GM13977 (cell line): ENCODE data around the gene PTGDR2.

Source experiments
- DNase-seq: peaks from one replicate; pipeline ENCODE4 v3.0.0; 2012; ENCODE audit warnings: low spot score
- CTCF ChIP-seq: IDR thresholded peaks from 2 replicates; pipeline ENCODE4 v1.5.1; 2012; ENCODE audit warnings: mild to moderate bottlenecking, control low read depth; ENCODE audit not compliant: insufficient read depth; ENCODE audit errors: extremely low read depth, missing control alignments
- in situ Hi-C: fragments of 300-500 bp; cut with MboI; formaldehyde crosslinking; loops from one replicate; pipeline ENCODE4 v1.12.0; 2022; ENCODE audit warnings: low sequenced_read_pairs, low pct_unique_long_range_greater_than_20kb, mixed read lengths, inconsistent platforms; ENCODE audit not compliant: unreplicated experiment

Gene PTGDR2

GRCh38 chr11:60874421-60875365 is 18.9 kb upstream of the PTGDR2 start:
- TF ChIP-seq CTCF = no peak
- in situ Hi-C loops = no loop called here
- no peak for DNase-seq

GRCh38 chr11:60873533-60873932 is 17.8 kb upstream of the PTGDR2 start:
- no peak for DNase-seq
- TF ChIP-seq CTCF = no peak
- in situ Hi-C loops = no loop called here

GRCh38 chr11:60872961-60873524 is 17.3 kb upstream of the PTGDR2 start:
- TF ChIP-seq CTCF = no peak
- DNase-seq = no peak
- in situ Hi-C loops = no loop called here

GRCh38 chr11:60872124-60872960 is 16.6 kb upstream of the PTGDR2 start:
- no peak for TF ChIP-seq CTCF
- in situ Hi-C loops = no loop called here
- no peak for DNase-seq

- in situ Hi-C loops = no loop called here
- no peak for TF ChIP-seq CTCF
- DNase-seq = no peak
These were observed 15.8 kb upstream of the PTGDR2 start for GRCh38 chr11:60871378-60872061.

- TF ChIP-seq CTCF = no peak
- in situ Hi-C loops = no loop called here
- DNase-seq = no peak
These were observed 15.1 kb upstream of the PTGDR2 start for GRCh38 chr11:60870733-60871377.
